Measurements from ENCODE around the gene COL11A2.

Gene COL11A2

GRCh38 chr6:33118525-33119123, 73.6 kb downstream of the COL11A2 start:
- DNase-seq (ENCODE audit: low spot score), result no peak
- no peak for FAIRE-seq

- DNase-seq (ENCODE audit: low spot score) (no peak), FAIRE-seq (no peak)
These were observed 74.4 kb downstream of the COL11A2 start for GRCh38 chr6:33117811-33118277.

- DNase-seq (ENCODE audit: low spot score) (no peak), FAIRE-seq (no peak)
These were observed 75.2 kb downstream of the COL11A2 start for GRCh38 chr6:33116841-33117711.

- DNase-seq (ENCODE audit: low spot score) (no peak), FAIRE-seq (no peak)
These were observed 75.8 kb downstream of the COL11A2 start for GRCh38 chr6:33116417-33116816.

GRCh38 chr6:33114406-33114805, 77.9 kb downstream of the COL11A2 start:
- no peak for FAIRE-seq

GRCh38 chr6:33113755-33114154, 78.5 kb downstream of the COL11A2 start:
- no peak for FAIRE-seq
- no peak for DNase-seq (ENCODE audit: low spot score)

More at GRCh38 chr6:33114406-33114805, 77.9 kb downstream of the COL11A2 start:
- no peak for DNase-seq (ENCODE audit: low spot score)
